HG03039 (cell line): ENCODE data around the gene TTC24.
"Not testable (repeated sequence)": the region's sequence is repeated elsewhere in the genome, so short reads cannot be mapped to it uniquely, and the experiment has no call there.

ENCODE experiments used
- ATAC-seq: cut with Tn5 transposase; IDR thresholded peaks from one replicate; pipeline ENCODE4 v1.9.1; 2021; ENCODE audit warnings: mild to moderate bottlenecking, moderate library complexity; ENCODE audit not compliant: unreplicated experiment

TTC24 gene

GRCh38 chr1:156586323-156586722 lies 6.8 kb downstream of the TTC24 start:
- ATAC-seq = no peak

- no peak for ATAC-seq
Observed at GRCh38 chr1:156586892-156587477, 7.5 kb downstream of the TTC24 start.

DNA sequence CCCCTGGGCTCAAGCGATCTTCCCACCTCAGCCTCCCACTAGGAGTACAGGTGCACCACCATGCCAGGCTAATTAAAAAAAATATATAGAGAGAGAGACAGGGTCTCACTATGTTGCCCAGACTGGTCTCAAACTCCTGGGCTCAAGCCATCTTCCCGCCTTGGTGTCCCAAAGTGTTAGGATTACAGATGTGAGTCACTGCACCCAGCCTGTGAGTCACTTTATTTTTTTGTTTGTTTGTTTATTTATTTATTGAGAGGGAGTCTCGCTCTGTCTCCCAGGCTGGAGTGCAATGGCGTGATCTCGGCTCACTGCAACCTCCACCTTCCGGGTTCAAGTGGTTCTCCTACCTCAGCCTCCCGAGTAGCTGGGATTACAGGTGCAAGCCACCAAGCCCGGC lies 8.4 kb downstream of the TTC24 start:
- not testable (repeated sequence) for ATAC-seq

- no peak for ATAC-seq
Observed at GRCh38 chr1:156589546-156589945, 10.0 kb downstream of the TTC24 start.

- ATAC-seq = no peak
Observed at GRCh38 chr1:156590326-156591180, 11.0 kb downstream of the TTC24 start.

DNA sequence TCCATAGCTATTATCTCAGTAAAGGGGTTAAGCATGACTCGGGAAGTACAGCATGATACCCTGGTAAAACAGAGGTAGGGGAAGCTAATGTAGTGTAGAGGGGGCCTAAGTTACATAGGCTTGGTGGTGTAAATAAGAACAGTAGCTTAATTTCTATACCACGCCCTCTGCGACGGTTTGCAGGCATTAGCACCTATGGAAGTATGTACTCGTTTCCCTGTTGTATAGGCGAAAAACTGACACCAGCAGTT lies 11.6 kb downstream of the TTC24 start:
- no peak for ATAC-seq

DNA sequence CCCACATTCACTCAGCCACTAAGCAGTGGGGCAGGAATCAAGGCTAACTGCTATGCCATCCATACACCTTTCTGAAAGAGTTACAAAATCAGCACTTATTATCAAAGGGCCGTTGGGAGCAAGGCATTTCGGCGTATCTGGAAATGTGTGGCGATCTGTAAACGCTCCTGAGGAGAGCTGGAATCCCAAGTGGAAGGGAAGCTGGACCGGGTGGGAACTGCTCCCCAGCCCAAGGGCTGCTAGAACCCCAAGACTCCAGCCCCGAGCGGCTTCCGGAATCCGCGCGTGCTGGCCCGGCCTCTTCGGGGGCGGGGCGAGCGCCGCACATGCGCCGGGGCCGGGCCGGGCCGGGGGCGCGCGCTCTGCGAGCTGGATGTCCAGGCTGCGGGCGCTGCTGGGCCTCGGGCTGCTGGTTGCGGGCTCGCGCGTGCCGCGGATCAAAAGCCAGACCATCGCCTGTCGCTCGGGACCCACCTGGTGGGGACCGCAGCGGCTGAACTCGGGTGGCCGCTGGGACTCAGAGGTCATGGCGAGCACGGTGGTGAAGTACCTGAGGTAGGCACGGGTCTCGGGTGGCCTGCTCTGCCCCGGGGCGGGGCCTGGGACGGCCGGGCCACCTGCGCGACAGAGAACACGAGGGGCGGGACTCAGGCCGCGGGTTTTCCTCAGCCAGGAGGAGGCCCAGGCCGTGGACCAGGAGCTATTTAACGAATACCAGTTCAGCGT lies 12.1 kb downstream of the TTC24 start, which contains the start of gene NAXE:
NAXE (plus strand) TSS at position 345 of the 726 bp plus-strand sequence; CDS start at position 374, 29 bp downstream.
- peak; percentile 88 for ATAC-seq

DNA sequence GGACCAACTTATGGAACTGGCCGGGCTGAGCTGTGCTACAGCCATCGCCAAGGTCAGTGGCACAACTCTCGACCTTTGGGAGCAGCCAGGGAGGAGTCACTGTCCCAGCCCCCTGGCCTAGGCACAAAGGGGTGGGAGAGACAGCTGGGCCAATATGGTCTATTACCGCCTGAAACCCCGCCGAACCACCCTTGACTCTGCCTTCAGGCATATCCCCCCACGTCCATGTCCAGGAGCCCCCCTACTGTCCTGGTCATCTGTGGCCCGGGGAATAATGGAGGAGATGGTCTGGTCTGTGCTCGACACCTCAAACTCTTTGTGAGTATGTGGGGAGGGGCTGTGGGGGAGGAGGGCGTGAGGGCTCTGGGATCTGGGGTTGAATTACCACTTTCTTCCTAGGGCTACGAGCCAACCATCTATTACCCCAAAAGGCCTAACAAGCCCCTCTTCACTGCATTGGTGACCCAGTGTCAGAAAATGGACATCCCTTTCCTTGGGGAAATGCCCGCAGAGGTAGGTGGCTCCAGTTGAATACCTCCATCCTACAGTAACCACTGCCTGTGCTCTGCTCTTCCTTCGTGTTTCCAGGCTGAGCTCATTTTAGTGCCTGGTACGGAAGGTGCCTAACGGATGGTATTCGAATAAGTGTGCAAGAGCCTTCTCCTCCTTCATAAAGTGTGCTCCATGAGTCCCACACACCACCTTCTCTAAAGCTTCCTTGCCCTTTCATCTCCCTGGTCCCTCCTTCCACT lies 12.8 kb downstream of the TTC24 start:
- no peak for ATAC-seq

DNA sequence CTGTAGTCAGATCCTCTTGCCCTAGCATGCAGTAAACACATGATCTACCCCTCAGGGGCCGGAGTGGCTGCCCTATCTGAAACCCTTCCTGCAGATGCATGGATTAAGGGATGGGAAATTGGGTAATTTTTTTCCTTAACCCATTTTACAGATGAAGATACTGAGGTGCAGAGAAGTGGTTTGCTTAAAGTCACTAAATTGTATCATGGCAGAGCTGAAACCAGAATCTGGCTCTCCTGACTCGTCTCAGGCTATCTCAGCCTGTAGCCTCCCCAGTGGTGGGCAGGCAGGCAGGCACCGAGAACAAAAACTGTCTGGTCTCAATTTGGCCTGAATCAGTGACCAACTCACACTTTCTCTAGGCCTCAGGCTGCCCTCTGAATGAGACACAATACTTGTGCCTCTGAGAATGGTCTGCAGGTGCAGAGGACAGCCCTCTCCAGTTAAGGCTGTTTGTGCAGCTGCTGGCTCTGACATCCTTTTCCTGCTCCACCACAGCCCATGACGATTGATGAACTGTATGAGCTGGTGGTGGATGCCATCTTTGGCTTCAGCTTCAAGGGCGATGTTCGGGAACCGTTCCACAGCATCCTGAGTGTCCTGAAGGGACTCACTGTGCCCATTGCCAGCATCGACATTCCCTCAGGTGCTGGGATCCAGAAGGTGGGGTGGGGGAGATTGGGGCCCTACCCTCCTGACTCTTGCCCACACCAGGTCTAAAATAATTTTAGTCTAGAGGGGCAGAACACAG lies 13.6 kb downstream of the TTC24 start:
- no peak for ATAC-seq

- no peak for ATAC-seq
Observed at GRCh38 chr1:156593661-156593989, 14.1 kb downstream of the TTC24 start.

GRCh38 chr1:156594190-156594589 lies 14.7 kb downstream of the TTC24 start:
- ATAC-seq = no peak

DNA sequence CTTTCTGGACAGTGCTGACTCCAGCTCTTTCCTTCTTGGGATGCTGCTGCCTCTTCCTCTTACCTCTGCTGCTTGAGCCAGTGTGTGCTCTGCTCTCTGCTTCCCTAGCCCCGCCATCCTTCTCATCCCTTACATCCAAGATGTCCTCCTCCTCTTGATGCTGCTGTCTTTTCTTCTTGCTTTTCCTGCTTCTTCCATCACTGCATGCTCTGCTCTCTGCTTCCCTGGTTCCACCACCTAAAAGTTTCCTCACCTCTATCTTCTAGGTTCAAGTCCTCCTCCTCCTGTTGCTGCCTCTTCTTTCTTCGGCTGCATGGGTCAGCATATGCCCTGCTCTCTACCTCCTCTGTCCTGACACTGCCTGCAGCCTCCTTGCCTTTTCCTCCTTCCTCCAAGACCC lies 15.5 kb downstream of the TTC24 start:
- no peak for ATAC-seq

DNA sequence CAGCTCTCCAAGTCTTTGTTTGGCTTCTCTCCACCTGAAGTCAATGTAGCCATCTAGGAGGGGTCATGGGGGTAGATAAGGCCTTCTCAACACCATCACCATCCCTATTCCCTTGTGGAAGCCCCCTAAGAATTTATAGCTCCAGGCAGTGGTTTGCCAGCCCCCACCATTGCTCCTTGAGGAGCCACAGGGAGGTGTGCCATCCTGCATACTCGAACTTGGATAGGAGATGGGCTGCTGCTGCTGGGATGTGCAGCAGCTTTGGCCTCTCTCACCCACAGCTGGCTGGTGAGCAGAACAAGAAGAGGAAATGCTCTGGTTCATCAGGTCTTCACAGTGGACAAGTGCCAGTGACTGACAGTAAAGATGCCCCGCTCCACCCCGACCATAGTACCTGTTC lies 16.9 kb downstream of the TTC24 start:
- no peak for ATAC-seq

- no peak for ATAC-seq
Observed at GRCh38 chr1:156598125-156598524, 18.6 kb downstream of the TTC24 start.

DNA sequence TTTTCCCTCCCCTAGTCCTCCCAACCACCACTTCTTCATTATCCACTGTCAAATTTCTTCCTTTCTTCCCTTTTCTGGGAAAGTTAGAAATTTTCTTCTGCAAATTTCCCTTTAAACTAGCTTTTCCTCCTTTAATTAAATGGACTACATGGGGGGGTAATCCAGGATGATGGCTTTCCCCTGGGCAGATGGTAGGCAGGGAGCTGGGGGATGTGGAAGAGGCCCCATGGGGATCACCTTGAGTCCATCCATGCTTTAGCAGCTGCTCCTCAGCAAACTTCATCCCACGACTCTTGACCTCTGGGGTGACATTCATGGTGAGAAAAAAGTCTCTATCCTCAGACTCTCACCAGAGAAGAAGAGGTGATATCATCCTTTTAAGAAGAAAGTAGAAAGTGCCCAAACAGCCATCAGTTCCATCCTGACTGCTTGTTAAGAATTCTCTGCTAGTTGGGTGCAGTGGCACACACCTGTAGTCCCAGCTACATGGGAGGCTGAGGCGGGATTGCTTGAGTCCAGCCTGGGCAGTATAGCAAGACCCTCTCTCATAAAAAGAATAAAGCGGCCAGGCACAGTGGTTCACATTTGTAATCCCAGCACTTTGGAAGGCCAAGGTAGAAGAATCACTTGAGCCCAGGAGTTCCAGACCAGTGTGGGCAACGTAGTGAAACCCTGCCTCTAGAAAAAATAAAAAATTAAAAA lies 19.4 kb downstream of the TTC24 start:
- no peak for ATAC-seq

DNA sequence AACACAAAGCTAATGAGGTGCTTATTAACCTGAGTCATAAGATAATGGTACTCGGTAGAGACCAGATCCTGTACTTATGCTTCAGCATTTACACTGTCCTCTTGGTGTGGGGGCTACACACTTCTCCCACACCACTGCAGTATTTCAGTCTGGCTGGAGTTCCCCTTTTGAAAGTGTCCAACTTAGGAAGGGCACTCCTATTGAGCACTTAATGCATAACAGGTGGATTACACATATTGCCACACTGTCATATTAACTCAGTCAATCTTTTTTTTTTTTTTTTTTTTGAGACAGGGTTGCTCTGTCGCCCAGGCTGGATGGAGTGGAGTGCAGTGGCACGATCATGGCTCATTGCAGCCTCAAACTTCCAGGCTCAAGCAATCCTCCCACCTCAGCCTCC lies 20.3 kb downstream of the TTC24 start:
- no peak for ATAC-seq

DNA sequence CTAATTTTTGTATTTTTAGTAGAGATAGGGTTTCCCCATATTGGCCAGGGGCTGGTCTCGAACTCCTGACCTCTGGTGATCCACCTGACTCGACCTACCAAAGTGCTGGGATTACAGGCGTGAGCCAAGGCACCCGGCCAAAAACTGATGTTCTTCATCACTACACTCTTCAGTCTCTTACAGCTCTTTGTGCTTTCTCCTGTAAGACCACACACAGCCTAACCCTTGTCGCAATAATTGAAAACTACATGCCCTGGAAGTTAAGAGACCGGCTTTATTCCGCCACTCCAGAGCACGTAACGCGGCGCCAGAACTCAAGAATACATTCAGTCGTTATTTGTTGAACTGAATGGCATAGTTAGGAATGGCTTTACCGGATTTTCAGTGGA lies 21.2 kb downstream of the TTC24 start:
- ATAC-seq = no peak

- ATAC-seq = no peak
Observed at GRCh38 chr1:156601122-156601830, 21.8 kb downstream of the TTC24 start, which contains the start of gene GPATCH4. TSS of gene GPATCH4 (minus strand) at chr1:156601479.

DNA sequence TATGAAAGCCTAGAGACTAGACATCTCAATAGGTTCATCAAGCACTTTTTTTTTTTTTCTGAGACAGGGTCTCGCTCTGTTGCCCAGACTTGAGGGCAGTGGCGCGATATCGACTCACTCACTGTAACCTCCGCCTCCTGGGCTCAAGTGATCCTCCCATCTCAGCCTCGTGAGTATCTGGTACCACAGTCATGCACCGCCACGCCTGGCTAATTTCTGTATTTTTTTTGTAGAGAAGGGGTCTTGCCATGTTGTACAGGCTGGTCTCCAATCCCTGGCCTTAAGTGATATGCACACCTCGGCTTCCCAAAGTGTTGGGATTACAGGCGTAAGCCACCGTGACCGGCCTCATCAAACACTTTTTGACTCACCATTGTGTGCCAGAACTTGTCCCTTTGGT lies 22.4 kb downstream of the TTC24 start:
- ATAC-seq = no peak
